Inferior parietal cortex (tissue), 1 donor: ENCODE data around the gene SNRPE.
"Not testable (repeated sequence)": the region's sequence is repeated elsewhere in the genome, so short reads cannot be mapped to it uniquely, and the experiment has no call there.

Source experiments
- DNase-seq: peaks from one replicate; pipeline ENCODE4 v3.0.0-alpha.2; 2016; ENCODE audit errors: extremely low spot score

SNRPE gene

DNA sequence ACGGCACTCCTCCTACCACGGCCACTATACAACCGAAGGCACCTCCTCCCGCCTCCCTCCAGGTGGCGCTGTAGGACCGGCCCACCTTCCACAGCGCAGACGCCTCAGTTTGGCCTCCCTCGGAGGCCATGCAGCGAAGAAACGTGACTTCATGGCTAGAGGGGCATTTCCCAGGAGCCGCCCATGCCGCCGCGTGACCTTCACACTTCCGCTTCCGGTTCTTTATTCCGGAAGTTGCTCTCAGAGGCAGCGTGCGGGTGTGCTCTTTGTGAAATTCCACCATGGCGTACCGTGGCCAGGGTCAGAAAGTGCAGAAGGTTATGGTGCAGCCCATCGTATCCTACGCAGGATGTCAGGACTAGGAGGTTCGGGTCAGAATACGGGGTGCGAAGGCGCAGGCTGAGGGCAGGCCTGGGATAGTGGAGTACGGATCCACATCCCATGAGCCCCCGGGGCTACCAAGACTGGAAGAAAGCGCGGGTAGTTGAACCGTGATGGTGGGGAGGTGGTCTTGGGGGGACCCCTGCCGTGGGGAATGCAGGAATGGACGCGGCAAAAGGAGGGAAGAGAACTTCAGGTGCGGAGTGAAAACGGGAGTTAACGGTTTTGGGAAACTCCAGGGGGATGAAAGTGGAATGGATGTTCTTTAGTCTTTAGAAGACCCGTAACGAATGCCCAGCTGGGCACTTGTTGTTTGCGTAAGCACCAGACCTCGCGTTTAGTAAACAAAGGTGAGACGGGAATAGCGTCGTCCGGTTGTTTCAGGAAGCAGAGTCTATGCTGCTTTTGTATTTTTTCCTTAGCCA is at the start of gene SNRPE:
TSS of gene SNRPE (plus strand) at position 221 of the 806 bp plus-strand sequence. CDS start at position 282, 61 bp downstream.
- peak; percentile 99 for DNase-seq

DNA sequence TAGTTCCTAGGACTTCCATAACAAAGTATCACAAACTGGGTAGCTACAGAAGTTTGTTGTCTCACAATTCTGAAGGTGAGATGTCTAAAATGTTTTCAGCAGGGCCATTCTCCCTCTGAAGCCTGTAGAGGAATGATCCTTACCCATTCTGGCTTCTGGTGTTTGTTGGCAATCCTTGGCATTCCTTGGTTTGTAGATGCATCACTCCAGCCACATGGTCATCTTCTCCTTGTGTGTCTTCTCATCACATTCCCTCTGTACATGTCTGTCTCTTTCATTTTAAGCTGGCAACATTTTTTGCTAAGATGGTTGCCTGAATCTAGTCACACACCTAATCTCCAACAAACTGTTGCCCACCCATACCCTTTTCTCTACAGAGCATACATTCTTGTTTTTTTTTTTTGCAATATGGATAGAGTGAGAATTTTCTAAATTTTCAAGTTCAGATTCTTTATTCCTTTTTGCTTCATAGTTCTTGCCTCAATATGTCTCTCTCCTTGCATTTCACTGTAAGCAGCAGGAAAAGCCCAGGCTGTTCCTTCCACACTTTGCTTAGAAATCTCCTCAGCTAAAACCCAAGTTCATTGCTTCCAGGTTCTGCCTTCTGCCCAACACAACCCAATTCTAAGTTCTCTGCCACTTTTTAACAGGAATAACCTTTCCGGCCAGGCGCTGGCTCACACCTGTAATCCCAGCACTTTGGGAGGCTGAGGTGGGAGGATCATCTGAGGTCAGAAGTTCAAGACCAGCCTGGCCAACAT is 47.6 kb upstream of the SNRPE start:
- DNase-seq = no peak

DNA sequence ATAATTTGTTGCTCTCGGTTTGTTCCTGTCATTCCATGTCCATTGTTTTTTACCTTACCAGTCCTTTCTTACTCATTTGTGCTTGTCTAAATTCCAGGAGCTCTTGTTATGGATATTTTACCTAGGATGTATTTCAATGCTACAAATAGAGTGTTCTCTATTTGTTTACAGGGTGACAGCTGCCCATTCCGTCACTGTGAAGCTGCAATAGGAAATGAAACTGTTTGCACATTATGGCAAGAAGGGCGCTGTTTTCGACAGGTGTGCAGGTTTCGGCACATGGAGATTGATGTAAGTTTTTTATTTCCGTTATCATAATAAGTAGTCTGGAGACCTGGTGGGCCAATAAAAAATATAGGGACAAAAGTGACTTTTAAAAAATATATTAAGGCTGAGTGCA is 43.0 kb upstream of the SNRPE start:
- no peak for DNase-seq

DNA sequence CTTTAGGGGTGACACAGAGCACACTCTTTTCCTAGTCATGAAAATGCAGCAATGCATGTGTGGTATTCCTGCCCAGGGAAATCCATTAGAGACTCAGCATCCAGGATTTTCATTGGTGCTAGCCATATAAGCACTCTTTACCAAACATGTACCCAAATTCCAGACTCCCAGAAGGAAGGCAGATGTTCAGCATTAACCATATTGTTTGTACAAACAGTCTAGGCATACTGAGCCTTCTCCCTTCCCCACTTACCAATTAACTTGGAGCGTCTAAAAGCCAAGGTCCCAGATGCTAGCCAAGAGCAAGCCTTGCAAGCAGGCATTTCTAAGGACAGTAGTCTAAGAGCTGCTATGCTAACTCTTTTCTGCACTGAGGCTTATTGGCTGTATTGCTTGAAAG is 38.1 kb upstream of the SNRPE start:
- DNase-seq = no peak

DNA sequence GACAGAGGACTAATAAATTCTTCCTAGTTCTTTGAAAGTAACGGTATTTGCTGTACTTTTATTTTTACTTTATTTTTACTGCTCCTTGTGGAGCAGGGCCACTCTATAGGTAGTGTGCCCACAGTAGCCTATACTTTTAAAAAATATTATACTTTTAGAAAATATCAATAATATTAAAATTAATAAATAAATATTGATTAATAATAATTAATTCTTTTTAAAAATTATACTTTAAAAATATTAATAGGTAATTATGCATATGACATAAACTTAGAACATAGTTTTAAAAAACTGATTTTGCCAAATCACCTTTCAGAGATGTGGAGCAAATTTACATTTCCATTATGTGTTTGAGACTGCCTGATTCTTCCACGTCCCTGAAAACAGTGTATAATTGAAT is 35.2 kb upstream of the SNRPE start:
- no peak for DNase-seq

DNA sequence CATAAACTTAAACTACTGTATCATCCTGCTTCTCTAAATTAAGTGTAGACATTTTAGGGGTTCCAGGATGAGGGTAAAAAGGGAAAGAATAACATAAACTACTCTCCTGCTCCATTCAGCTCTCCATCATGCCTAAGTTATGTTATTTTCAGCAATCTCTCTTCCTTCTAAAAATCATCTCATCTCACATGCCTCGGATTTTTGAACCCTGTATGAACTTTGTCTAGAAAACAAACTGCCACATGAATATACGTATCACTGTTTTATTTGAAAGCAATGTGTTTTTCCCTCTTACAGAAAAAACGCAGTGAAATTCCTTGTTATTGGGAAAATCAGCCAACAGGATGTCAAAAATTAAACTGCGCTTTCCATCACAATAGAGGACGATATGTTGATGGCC is 33.4 kb upstream of the SNRPE start:
- no peak for DNase-seq

DNA sequence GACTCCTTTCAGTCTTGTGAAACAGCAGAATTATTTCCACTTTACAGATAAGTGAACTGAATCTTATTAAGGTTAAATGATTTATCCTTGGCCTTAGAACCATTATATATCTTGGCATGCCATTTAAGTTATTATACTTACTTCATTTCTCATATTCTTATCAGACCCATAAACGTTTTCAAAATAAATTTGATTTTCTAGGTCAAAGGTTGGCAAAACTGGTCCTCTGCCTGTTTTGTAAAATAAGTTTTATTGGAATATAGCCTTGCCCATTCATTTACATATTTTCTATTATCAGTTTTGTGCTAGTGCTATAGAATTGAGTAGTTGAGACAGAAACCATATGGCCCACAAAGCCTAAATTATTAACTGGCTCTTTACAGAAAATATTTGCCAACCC is 32.9 kb upstream of the SNRPE start:
- DNase-seq = no peak

DNA sequence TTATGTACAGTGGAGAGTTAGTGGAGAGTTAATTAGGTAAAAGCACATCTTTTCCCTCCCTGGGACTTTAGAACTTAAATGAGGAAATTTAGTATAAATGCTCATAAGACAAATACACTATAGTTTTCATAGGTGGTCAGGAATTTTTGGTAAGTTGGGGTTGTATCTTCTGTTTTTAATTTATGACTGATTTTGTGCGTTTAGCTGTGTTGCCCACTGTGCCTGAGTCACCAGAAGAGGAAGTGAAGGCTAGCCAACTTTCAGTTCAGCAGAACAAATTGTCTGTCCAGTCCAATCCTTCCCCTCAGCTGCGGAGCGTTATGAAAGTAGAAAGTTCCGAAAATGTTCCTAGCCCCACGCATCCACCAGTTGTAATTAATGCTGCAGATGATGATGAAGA is 32.2 kb upstream of the SNRPE start:
- DNase-seq = not testable (repeated sequence)

DNA sequence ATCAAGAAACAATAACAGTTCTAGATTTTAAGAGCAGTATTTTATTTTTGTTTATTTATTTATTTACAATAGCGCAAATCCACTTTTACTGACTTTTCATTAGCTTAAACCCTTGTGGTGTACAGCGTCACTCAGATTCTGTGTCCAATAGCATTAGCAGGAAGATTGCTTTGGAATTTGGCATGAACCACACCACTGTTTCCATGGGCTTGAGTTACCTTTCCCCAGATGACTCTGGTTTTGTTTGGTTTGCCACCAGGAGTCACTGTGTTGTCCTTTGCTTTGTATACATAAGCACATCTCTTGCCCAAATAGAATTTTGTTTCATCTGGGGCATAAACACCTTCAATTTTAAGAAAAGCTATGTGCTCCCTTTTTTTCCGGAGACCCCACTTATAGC is 25.9 kb upstream of the SNRPE start:
- DNase-seq = no peak

DNA sequence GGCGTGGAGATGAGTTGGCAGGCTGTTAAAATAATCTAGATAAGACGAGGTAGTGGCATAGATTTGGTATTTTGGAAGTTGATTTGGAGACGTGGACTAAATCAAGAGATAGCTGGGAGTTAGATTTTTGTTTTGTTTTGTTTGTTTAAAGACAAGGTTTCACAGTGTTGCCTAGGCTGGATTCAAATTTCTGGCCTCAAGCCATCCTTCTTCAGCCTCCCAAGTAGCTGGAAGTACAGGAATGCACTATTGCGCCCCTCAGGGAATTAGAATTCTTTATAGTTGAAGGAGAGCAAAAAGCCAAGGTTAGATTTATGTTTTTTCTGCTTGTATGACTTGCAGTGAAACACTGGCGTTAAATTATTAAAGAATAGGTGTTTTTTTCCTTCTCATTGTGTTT is 22.3 kb upstream of the SNRPE start:
- DNase-seq = no peak

DNA sequence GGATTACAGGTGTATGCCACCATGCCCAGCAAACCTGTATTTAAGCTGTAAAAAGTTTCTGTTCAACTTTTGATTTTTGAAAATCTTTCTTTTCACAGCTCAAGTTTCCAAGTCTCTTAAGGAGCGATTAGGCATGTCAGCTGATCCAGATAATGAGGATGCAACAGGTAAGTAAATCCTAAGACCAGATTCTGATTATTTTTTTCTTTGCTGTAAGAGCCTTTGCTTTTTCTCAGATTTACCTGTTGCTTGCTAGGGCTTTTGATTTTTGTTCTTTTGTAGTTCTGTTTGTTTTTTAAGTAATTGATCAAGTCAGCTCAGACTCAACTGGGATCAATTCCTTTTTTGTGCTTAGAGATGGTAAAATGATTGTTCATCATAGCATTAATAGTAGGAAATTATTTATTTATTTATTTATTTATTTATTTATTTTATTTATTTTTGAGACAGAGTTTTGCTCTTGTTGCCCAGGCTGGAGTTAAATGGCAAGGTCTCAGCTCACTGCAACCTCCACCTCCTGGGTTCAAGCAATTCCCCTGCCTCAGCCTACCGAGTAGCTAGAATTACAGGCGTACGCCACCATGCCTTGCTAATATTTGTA is 21.1 kb upstream of the SNRPE start:
- no peak for DNase-seq

DNA sequence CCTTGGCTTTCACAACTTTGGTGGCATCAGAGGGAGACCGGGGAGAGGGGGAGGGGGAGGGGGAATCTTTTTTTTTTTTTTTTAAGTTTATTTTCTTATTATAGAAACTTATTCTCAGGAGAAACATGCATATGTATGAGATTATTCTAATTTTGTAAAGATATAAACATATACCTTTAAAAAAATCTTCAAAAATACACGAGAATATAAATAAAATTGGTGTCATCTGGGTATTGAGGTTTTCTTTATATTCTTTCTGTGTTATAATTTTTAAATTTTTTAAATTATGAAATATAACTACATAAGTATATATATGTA is 18.9 kb upstream of the SNRPE start:
- no peak for DNase-seq

DNA sequence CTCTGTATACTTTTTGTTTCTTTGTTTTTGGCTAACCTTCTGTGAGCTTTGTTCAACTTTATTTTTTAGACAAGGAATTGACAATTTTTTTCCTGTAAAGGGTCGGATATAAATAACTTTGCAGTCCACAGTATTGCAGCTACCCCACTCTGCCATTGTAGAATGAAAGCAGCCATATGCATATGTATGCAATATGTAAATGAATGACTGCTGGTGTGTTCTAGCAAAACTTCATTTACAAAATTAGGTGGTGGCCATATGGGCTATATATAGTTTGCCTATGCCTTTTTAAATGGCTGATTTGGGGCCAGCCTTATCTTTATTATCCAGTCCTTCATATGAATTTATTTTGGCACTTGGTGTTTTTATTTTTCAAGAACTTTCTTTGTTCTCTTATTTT is 18.0 kb upstream of the SNRPE start:
- DNase-seq = no peak

DNA sequence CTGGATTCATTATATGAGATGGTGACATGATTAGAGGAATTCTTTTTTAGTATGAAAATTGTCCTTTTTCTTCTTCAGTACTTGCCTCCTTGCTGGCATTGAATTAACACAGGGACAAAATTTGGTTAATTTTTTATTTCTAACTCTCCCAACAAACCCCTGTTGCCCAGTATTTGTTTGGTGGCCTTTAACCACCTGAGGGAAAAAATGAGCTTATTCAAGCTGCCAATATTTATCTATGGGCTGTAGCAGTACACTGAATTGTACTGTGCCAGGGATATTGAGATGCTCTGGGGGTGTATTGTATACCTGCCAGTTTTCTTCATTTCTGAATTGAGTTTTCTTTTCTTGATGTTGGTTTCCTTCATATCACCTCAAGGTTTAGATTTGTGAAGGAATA is 8.3 kb upstream of the SNRPE start:
- DNase-seq = not testable (repeated sequence)

DNA sequence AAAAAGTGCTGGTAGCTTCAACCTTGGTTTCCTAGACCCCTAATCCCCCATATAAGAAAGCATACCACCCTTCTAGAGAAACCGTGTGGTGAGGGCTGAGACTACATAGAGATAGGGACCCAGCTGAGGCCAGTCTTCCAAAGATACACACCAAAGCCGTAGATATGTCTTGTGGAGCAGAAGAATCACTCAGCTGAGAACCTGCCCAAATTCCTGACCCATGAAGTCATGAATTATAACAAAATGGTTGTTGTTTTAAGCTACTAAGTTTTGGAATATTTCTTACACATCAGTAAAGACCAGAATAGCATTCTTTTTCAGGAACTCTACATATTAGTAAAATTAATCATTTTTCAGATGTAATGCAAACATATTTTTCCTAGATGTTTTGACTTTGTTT is 3.3 kb upstream of the SNRPE start:
- DNase-seq = no peak

DNA sequence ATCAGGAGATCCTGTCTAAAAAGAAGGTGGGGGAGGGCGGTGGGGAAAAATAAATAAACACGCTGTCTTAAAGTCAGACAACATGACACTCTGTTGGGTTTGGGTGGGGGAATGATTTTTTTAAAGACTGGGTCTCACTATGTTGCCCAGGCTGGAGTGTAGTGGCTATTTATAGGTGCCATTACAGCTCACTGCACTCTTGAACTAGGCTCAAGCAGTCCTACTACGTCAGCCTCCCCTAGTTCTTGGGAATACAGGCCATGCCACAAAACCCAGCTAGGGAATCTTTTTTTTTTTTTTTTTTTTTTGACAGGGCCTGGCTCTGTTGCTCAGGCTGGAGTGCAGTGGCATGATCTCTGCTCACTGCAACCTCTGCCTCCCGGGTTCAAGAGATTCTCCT is 2.4 kb upstream of the SNRPE start:
- no peak for DNase-seq

DNA sequence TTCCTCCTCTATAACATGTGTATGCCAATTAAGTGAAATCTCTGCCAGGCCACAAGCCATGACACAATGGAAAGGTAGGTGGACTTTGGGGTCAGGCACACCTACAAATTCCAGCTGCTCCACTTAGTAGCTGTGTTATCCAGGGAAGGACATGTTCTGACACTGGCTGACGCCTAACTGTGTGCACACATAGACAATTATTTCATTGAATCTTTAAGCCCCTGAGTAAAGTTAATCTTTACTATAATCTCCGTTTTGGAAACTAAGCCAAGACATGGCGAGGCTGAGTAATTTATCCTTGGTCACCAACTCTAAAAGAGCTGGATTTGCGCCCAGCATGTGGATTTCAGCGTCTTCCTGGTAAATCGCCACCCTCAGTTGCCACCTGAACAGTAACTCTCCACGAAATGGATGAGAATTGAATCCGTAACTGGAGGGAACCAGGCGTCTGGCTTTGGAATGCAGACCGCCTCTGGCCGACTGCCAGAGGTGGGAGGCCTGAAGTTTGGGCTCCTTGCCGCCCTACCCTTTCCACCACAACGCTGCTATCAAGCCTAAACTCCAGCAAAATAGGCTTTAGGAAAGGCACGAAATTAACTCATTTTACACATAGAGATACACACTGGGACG is 888 bp upstream of the SNRPE start:
- no peak for DNase-seq

DNA sequence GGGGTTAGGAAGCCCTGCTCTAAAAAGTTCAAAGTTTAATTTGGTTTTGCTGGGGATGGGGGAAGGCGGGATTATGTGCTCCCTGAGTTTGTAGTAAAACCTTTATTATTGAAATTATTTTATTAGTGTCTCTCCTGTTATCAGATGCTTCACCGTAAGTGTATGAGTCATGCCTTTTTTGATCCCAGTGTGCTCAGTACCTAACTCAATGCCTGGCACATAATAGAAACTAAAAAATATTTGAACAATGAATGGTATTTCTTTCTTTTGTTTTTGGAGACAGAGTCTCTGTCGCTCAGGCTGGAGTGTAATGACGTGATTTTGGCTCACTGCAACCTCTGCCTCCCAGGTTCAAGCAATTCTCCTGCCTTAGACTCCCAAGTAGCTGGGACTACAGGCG is 6.4 kb downstream of the SNRPE start:
- no peak for DNase-seq

DNA sequence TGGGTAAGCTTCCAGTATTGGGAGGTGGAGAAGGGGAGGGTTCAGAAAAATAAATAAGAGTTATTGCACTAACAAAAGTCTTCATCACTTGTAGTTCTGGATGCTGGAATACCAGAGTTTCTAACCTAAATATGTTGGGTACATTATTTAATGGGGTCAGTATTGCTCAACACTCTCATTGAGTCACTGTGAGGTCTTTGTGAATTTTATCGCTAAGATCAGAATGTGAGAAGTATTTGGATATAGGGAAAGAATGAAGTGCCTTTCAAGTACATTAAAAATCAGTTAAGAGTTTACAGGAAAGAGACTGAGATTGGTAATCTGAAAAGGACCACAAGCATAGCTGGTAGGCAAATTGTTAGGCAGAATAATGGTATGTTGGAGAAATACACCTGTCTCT is 8.8 kb downstream of the SNRPE start:
- no peak for DNase-seq

DNA sequence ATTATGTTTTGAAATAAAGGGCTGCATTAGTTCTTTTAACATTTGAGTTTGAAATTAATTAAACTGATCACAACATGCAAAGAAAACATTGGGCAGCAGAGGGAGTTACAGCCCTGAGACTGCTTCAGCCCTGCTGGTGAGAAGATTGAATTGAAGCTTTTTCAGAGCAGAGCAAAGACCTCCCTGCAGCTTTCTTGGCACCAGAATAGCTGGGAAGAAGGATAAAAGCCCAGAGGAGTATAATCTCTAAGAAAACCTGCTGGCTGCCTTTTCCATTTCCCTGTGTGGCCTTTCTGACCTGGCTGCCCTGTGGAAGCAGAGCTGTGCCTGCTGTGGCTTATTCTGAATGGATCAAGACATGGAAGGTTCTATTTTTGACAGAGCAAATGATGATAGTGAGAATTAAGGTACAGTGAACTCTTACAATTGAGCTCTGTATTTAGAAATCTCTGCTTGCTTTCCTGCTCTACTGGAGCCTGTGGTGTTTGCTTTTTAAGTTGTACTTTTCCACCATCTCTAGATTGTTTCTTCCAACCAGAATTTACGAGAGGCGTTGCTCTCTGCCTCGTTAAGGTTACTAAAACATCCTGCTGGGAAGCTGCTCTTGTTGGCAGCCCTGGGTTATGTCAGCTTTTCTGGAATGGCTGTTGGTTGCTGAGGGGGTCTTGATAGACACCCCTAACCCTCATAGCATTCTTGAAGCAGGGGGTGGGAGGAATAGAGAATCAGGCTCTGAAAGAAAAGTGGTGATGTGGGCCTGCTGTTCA is 9.9 kb downstream of the SNRPE start:
- peak; percentile 82 for DNase-seq

DNA sequence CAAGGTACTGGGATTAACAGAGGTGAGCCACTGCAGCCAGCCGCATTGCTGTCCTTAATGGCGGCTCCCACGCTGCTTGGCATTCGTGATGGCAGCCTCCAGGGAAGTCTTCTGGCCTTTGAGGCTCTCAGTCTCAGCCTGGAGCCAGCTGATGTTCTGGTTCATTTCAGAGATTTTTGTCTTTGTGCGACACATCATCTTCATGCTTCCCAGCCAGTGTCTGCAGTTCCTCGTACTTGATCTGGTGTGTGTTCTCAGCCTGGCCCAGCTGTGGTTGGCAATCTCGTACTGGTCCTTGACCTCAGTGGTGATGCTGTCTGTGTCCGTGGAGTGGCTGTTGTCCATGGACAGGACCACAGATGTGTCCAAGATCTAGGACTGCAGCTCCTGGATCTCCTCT is 11.7 kb downstream of the SNRPE start:
- DNase-seq = no peak

DNA sequence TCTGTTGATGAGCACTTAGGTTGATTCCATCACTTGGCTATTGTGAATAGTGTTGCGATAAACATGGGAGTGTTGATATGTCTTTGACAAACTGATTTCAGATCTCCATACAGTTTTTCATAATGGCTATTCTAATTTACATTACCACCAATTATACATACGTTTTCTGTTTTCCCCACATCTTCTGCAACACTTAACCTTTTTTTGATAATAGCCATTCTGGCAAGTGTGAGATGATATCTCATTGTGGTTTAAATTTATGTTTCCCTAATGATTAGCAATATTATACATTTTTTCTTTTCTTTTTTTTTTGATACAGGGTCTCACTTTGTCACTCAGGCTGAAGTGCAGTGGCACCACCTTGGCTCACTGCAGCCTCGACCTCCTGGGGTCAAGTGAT is 17.0 kb downstream of the SNRPE start:
- no peak for DNase-seq
